T-helper 1 cell treated with Interleukin-12 subunit alpha and Interleukin-12 subunit beta and Interleukin-4 antibody, amounts not matched to agents 30 ng/mL and 1 ng/mL, for 36 hours (primary cell): ENCODE data around the gene LEP. TPM values are rescaled to one million over a fixed set of nuclear protein-coding genes. Genes with fewer than 3 reads are reported as not detected.
"Not testable (repeated sequence)": the region's sequence is repeated elsewhere in the genome, so short reads cannot be mapped to it uniquely, and the experiment has no call there.

ENCODE experiments used
- intact Hi-C: fragments of 100-400 bp; cut with micrococcal nuclease; formaldehyde crosslinking; loops from one replicate; pipeline ENCODE4 v1.15.1; 2024
- total RNA-seq: library from RNA; stranded (reverse); gene quantifications from 2 replicates; pipeline ENCODE4 v1.2.3, GENCODE V29; 2022

The LEP gene
- total RNA-seq, 1 donor from 2014 or later = not detected

DNA sequence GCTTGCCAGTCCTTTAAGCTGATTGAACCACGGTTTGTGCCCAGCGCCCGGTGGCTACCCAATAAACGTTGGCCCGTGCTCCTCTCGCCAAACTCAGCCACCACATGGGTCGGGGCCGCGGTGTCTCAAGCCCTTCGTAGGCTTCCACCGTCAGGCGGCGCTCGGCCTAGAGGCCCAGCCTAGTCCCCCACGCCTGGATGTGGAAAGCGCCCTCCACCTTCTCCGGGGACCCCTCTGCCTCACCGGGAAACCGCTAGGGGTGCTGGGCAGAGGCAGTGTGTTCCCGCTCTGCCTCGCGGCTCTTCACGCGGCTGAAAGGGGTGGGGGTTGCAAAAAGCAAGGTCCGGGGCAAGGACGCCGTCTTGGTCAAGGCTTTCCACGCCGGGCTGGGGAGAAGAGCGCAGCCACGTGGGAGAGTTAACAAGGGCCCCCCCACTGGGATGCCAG lies 29.8 kb downstream of the LEP start:
- intact Hi-C loops = no loop called here

DNA sequence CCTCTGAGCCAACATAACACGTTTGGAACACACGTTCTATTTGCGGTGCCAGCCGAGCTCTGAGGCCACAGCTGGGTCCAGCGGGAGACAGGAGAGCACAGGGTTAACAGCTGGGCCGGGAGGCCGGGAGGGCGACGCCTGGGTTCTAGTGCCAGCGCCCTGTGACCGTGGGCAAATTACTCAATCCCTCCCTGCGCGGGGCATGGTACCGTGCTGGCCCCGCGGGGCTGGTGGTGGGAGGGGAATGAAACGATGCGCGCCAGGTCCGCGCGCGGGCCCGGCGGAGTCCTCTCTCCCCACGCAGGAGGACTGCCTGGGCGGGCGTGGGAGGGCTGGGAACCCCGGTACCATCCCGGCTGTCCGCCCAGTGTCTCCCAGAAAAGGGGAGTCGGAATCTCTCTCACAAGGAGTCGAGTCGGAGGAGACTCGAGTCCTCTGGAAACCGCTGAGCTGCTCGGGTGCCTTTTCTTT lies 30.4 kb downstream of the LEP start:
- intact Hi-C loops = no loop called here

DNA sequence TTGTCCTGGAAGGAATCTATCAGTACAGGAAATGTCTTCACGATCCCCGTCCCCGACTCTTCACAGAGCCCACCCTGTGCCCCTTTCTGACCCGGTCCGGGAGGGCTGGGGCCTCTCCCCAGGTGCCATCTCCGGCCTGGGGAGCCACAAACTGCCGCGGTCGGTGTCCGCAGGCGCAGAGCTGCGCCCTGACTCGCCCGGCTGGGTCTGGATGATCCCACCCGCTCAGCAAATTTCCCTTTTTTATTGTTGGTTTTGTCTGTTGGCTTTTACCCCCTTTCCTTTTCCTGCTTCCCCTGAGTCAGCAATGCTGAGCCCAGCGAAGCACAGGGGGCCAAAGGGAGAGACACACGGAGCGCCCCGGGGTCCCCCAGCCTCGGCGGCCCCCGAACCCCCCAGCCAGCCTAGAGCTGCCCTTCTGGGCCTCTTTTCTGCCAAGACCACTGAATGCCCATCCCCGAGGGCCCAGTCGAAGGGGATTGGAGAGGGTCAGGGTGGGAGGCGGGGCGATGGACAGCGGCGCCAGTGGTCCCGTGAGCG lies 30.9 kb downstream of the LEP start:
- intact Hi-C loops = no loop called here

DNA sequence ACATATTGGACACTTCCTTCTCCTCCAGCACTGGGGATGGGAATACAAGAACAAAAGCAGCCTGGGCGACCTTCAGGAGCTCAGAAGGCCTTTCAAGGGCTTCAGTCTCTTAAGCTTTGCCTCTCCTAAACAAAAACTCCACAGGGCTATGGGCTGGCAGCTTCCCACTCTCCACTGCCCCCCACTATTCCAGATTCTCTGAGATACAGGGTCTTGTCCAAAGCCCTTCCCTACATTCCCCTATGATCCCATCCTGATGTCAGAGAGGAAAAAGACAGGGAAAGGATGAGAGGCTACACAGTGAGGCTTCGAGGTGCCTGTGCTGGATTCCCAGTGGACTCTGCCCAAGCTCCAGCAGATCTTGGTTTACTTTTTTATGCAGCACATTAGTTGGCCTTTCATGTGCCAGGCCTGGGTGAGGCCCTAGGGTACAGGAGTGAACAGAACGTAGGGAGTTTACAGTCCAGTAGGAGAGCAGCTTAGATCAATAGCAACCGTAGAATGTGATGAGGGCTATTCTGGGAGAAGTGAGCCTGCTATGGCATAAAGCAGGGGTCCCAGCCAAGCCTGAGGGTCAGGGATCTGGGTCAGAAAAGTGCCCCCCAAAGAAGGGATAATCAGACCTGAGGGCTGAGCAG lies 33.3 kb downstream of the LEP start:
- intact Hi-C loops = no loop called here

DNA sequence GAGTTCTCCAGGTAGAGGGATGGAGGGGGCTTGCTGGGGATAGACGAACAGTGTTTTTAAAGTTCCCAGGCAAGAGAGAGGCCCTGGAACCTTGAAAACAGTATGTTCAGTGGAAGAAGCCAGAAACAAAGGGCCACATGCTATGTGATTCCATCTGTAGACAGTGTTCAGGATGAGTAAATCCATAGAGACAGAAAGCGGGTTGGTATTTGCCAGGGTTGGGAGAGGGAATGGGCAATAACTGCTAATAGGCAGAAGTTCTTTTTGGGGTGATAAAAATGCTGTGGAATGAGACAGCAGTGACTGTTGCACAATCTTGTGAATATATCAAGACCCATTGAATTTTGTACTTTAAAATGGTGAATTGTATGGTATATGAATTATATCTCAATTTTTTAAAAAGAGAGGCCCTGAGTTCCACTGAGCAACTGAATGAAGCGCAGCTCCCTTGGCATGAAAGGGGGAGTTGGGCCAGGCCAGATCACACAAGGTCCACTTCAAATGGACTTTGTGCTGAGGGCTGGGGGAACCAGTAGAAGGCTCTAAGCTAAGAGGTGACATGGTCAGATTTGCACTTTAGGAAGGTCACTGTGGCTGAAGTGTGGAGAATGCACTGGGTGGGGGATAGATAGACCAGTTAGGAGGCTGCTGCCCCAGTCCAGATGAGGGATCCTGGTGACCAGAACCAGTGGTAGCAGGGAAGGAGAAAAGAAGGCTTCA lies 34.0 kb downstream of the LEP start:
- intact Hi-C loops = no loop called here

GRCh38 chr7:128275681-128276080 lies 34.6 kb downstream of the LEP start:
- intact Hi-C loops = no loop called here

DNA sequence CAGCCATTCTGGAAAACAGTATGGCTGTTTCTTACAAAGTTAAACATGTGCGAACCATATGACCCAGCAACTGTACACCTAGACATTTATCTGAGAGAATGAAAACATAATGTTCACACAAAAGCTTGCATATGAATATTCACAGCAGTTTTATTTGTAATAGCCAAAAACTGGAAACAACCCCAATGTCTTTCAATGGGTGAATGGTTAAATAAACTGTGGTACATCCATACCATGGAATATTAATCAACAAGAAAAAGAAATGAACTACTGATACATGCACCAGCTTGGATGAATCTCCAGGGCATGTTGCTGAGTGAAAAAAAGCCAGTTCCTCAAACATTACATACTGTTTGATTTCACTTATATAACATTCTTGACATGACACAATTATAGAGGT lies 37.3 kb downstream of the LEP start:
- intact Hi-C loops = no loop called here

GRCh38 chr7:128279124-128279713 lies 38.1 kb downstream of the LEP start:
- intact Hi-C loops = no loop called here

DNA sequence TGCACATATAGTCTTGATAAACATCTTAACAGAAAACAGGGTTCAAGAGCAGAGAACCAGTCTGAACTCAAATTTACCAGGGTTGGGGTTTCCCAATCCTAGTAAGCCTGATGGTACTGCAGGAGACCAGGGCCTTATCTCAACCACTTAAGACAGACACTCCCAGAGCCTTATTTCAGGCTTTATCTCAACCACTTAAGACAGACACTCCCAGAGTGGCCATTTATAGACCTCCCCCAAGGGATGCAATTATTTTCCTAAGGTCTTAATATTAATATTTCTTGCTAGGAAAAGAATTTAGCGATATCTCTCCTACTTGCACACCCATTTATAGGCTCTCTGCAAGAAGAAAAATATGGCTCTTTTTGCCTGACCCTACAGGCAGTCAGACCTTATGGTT lies 39.4 kb downstream of the LEP start:
- intact Hi-C loops = not testable (repeated sequence)

- intact Hi-C loops = no loop called here
These were observed 40.7 kb downstream of the LEP start for GRCh38 chr7:128281605-128282380.

DNA sequence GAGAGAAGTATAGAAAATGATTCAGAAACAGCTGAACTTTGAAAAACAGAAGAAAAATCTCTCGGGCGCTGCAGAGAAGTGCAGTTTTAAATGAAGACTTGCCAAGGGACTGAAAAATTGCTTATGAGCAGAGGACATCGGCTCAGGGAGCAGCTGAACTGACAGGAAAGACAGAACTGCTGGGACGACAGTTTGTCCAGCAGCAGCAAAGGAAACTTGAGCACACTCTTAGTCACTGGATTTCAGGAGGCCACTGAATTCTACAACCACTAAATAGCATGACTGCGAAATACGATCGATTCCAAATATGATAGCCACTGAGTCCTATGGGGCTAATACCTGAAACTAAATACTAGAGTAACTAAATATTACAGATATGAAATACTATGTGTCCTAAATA lies 43.0 kb downstream of the LEP start:
- intact Hi-C loops = no loop called here

- intact Hi-C loops = no loop called here
These were observed 46.5 kb downstream of the LEP start for GRCh38 chr7:128287556-128287955.

DNA sequence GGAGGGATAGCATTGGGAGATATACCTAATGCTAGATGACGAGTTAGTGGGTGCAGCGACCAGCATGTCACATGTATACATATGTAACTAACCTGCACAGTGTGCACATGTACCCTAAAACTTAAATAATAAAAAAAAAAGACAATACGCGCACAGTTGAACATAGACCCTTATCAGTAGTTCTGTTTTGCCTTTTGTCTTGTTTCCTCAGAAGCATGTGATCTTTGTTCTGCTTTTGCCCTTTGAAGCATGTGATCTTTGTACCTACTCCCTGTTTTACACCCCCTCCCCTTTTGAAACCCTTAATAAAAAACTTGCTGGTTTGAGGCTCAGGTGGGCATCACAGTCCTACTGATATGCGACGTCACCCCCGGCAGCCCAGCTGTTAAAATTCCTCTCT lies 56.9 kb downstream of the LEP start:
- intact Hi-C loops = not testable (repeated sequence)

DNA sequence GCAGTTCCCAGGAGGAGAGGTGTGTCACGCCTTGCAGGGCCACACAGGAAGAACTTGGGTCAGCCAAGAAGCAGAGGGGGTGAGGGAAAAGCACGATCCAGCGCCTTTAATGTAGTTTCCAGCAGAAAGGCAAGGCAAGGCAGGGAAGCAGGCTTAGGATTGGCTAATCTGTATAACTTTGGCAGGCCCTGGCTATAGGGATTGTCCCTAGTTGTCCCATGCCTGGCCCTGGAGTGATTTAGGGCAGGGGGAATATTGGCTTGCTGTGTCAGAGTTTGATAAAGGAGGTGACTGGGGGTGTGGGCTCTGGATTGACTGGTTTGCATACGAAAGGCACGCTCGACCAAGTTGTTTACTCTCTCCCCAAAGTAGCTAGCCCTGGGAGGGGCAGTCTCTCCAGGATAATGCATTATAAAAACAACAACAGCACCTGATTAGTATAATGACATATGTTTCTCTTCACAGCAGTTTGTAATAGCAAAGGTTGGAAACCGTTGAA lies 58.1 kb downstream of the LEP start:
- intact Hi-C loops = no loop called here

DNA sequence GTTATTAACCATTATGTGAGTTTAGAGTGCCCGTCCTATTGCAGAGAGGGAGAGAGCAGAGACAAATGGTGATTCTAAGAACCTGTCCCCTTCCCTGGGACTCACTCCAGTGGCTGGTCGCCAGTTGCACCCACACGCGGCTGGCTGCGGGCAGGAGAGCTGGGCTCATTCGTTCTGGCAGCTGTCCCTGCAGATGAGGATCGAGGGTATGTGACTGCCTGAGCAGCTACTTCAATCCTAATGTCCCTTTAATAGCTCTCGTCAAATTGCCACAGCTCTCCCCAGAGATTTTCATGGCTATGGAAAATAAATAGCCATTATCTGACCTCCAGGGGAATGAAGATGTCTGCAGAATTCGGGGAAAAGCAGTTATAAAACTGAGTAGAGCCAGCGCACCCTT lies 61.1 kb downstream of the LEP start:
- intact Hi-C loops = no loop called here

DNA sequence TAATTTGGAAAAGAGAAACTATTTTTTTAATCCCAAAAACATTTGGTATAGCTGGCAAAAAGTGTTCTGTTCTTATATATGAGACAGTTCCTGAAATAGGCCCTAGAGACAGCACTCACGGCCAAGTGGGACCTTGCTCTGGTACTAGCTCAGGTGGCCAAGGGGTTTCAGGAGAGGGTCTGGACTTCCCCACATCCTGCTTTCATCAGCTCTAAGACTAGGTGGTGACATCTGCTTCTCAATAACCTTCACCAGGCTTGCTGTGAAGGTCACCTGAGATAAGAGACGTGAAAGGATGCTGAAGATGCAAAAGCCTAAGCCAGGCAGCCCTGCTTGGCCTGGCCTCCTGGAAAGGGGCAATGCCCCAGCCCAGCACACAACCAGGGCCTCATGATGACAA lies 62.1 kb downstream of the LEP start:
- intact Hi-C loops = no loop called here

DNA sequence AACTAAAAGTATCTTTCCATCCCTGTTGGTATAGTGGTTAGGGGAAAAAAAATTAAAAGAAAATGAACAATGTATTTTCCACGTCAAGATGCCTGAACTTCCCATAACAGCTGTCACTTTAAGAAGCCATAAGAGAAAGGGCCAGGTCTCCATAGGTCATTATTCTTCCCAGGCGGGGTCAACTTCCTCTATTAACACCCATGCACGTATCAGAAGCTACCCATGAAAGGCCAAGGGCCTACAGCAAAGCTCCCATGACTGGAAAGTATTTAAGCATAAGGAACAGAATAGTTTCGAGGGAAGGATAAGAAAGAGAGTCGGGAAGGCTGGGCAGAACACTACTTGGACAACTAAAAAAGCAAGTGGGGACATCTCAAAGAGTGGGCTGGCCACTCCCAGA lies 62.6 kb downstream of the LEP start:
- intact Hi-C loops = no loop called here

DNA sequence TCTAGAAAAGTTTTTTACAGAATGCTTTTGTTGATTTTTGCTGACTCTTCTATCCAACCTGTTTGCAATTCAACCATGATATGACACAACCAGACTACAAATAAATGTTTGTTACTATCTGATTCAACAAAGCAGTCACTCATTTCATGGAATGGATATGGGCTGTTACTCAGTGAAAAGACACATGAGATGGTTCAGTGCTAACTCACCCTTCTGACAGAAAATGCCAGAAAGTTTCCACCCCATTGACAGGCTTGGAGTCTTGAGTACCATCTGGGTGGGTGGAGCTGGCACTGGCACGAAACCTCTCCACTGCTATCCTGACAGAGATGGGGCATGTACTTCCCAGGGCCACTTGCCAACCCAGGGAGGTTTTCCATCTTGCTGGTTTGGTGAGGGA lies 63.1 kb downstream of the LEP start:
- intact Hi-C loops = no loop called here

GRCh38 chr7:128307061-128307460 lies 66.0 kb downstream of the LEP start:
- intact Hi-C loops = no loop called here
